ENCODE measurements around the gene CILP2.

Gene CILP2

DNA sequence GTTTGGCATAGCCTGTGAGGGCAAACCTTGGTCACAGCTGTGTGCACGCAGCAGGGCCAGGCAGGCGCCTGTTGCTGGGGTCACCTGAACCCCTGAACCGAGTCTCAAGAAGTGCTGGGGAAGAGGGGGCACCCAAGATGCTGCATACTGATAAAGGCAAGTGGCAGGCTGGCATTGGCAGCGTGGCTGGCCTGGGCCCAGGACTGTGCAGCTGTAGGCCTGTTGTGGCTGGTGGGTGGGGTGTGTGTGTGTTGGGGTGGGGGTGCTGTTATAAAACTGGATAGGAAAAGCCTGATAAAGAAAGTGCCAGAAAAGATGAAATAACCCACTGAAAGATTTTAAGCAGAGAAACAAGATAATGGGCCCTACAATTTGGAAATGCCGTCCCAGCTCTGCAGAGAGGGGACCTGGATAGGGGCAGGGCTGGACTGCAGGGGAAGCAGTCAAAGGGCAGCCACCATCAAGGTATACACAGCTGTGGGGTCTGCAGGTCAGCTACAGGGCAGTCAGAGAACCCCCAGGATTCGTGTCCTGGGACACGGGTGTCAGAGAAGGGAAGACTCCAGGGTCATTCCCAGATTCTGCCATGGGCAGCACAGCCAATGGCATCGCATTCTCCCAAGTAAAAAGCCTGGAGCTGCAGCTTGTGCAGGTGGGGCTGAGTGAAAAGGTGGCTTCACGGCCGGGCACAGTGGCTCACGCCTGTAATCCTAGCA lies 33.2 kb downstream of the CILP2 start:
- DNase-seq, result no peak

DNA sequence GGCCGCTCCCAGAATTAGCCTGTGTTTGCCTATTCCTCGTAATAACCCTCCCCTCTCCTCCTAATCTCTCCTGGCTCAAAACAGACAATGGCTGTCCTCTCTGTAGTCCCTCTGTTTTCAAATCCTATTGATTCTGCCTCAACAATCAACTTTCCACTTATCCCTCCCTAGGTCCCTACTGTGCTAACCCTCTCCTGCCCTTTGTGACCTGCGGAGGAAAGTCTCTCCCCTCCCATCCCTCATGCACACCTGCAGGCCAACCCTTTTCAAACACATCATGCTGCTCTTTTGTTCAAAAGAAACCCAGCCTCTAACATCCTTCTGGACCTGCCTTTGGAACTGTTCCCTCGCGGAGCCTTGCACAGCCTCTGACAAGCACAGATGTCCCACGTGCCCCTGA lies 37.3 kb downstream of the CILP2 start:
- no peak for DNase-seq

DNA sequence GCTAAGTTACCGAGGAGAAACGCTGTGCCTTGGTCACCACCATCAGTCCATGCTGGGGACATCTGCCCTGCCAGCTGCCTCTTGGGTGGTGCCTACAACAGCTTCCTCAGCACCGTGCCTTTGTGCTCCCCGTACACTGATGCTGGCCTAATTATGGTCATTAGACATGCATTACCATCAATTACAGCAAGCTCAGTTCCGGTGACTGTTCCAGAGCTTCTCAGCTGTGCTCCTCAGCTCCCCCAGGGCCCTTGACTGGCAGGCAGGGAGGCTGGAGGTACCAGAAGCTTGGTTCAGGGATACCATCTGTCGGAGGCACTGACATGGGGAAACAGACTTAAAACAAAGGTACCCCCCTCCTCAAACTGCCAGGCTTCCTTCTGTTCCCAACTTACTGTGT lies 40.2 kb downstream of the CILP2 start:
- no peak for DNase-seq

DNA sequence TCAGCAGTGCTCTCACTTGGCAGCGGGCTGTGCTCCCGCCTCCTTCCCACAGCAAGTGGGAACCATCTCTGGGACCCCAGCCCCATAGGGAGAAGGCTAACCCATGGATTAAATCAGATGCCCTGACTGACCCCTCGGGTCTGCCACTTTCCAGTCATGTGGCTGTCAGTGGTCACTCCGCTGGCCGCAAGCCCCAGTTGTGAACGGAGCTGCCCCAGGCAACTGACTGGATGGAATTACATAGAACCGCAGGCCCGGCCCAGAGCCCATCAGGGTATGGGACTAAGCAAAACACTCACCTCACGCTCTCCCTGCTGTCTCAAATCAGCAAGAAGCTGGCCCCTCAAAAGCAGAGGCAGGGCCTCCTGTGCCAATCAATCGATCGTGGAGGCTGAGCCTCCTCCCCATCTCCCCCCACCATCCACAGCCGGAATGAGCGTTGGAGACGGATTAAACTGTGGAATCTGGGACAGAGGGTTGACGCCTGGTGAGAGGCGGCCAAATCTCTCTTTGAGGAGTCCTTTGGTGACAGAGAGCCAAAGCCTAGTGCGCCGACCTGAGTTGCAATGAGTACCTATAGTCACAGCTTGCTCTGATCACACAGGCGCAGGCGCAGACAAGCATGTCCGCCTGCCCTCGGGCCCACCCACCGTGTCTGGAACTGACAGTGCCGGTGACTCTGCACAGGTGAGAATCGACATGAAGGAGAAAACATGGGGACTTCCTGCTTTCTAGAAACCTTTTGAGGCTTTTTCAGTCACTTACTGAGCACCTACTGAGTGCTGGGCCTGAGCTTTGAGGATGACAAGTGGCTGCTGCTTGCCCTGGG lies 41.7 kb downstream of the CILP2 start:
- DNase-seq, result no peak

DNA sequence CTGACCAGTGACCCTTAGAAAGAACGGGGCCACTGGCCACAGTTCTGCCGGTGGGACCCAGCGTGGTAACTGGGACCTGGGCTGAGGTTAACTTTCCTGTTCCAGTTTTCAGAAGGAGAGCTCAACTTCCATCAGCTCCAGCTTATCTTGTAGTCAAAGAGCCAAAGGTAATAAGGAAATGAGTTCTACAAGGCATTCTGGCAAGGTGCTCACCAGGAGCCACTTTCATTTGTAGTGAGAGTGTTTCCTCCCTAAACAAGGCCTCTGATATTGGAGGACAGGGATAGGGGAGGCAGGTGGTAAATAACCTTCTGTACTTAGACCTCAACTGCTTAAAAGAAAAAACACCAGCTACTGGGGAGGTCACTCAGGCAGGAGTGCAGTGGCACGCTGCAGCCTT lies 42.4 kb downstream of the CILP2 start:
- no peak for DNase-seq

DNA sequence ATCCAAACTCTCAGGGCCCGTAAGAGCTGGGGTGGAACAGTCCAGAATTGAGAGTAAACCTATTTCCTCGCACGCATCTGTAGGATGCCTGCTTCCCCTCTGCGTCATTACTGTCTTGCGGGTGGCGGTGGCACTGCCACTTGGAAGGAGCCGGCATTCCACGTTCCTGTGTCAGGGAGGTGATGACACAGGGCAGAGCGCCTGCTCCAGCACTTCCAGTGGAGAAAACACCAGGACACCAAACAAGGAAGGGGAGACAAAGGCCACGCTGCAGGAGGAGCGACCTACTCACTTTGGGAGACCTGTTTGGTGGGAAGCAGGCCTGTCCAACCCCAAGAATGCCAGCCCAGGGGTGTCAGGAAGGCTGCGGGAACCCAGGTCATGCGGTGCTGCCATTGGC lies 43.3 kb downstream of the CILP2 start:
- DNase-seq, result no peak

DNA sequence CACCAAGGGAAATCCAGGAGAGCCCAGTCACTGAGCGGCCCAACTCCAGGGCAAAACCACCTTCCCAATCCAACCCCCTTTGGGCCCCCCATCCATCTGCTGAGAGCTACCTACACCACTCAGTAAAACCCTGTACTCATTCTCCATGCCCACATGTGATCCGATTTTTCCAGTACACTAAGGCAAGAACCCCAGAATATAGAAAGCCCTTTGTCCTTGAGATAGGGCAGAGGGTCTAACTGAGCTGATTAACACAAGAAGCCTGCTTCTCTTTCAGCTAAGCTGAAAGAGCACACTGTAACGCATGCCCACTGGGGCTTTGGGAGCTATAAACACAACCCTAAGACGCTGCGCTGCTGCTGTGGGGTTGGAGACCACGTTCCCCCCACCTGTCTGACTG lies 44.4 kb downstream of the CILP2 start:
- no peak for DNase-seq

DNA sequence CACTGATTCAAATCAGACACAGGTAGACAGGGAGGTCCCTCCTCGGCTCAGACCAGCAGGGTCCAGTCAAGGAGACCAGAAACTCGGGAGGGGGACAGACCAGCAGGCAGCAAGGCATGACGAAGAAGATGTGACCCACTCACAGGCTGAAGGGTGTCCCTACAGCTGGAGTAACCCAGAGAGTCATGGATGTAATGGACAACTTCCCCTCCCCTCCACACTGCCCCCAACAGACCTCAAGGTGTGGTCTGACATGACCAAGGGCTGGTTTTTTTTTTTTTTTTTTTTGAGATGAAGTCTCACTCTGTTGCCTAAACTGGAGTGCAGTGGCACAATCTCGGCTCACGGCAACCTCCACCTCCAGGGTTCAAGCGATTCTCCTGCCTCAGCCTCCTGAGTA lies 46.3 kb downstream of the CILP2 start:
- DNase-seq, result no peak

DNA sequence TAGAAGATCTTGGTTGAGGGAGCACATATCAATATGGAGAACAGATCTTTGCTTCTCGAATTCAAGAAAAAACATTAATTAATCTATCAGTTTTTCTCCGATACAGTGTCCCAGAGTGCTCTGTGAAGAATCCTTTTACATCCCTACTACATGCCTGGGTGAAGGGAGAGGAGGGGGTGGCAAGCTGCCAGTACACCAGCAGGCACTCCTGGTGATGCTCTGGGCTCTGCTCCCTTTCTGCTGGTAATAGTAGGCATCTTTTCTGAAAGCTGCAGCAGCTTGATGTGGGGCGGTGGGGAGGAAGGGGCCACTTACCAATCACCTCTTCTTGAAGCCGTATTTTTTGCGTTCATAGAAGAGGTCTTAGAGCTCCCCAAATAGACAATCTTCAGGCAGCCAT lies 49.7 kb downstream of the CILP2 start:
- no peak for DNase-seq

DNA sequence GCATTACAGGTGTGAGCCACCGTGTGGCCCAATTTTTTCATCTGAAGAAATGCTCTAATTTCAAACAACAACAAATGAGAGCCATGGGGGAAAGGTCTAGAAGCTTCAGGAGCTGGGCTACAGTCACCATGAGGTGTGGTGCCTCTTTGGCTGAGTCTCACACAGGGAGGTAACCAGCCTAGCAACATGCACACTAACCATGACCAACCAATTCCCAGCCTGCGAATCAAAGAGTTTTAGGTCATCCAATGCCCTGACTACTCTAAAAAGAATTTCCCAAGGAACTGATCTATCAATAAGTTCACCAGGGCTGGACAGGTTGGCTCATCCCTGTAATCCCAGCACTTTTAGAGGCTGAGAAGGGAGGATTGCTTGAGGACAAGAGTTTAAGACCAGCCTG lies 50.5 kb downstream of the CILP2 start:
- no peak for DNase-seq

DNA sequence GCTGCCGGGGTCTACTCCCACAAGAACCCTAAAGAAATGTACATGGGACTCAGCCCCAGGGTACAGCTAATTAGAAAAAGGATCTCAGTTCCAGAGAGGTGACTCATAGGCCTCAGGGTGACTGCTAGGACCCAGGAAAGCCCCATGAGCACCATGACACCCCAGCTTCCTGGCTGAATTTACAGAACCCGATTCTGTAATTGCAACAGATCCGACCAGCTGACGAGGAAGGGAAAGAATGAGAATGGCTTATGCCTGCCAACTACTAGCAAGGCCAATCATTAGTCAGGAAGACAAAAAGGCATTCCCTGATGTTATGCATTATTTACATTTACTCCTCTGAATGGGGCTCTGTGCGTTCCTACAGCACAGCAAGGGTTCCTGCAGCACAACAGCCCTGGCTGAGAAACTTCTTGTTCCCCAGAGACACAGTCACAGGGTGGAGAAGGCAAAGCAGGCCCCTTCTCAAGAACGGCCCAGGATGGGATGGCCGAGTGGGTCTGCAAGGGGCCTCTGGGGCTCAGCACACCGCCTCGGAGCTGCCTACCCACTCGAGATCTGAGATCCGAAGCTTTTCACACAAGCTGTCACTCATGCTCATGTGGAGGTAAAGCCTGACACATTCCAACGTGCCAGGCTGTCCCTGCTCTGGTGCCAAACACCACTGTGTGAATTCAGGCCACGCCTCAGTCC lies 53.2 kb downstream of the CILP2 start:
- DNase-seq, result peak; percentile 72 to 77

DNA sequence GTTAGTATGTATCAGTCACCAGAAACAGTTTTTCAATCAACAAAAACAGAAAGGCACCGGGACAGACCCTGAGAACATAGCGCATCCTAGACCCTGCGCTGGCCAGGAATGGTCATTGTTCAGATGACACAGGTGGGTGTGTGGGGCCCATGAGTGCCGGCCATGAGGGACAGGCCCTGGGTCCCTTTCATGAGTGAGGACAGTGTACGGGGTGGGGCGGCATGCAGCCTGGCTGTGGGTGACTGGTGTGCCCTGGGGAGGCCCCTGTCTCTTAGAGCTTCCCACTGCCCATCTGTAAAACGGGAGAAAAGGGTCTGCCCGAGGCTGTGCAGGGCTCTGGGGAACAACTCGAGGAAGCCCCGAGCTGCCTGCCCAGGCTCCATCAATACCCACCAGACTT lies 54.6 kb downstream of the CILP2 start:
- DNase-seq, result no peak

DNA sequence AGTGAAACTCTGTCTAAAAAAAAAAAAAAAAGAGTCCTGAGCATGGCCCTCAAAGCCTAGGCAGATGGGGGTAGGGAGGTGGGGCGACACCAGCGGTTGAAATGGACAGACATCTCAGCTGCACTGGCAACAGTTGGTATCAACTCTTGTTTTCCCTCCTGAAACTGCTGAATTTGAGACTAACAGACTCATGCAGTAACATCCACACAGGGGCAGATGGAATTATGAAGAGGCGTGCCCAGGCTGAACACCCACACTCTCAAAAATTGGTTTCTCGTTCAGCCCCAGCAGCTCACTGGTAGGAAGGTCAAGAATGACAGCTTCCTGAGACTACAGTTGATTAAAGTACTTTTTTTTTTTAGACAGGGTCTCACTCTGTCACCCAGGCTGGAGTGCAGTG lies 56.3 kb downstream of the CILP2 start:
- no peak for DNase-seq

DNA sequence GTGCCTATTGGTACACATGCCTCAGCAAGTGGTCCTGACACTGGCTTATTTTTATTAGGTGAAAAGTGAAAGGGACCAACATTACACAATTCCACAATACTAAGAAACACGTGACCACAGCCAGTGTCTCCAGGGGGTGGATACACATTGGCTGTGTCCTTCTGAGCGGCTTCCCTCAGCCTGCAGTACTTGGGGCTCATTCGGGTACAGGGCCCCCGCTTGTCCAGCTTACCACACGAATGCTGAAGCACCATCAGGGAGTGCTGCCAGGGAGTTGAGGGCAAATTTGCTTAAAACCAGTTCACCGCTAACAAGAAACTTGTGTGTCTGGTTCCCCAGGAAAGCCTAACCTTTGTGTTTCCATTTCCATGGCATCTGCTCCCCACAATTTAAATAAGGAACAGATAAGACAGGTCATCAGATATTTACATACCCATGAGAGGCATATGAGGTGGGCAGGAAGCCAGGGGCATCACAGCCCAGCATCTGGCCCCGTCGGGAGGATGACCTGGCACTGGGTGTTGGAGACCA lies 57.2 kb downstream of the CILP2 start:
- DNase-seq, result no peak

Data from SW 1271 (cell line).